MCF 10A (cell line): ENCODE results near the gene PCYOX1L. TPM values are rescaled to one million over a fixed set of nuclear protein-coding genes. Genes with fewer than 3 reads are reported as not detected.

Experiments used
- BruUV-seq: library from RNA; stranded (reverse); fragments of 400-500 nt; replicated peaks from 2 replicates; lab custom pipeline; 2021; lab: Mats Ljungman, UMichigan
- CTCF ChIA-PET: fragments of 300-600 bp; sonication (Branson Sonifier 250); formaldehyde crosslinking; extraction: SDS; loops from one replicate; lab custom pipeline; 2021; ENCODE audit warnings: antibody characterized with exemption, inconsistent platforms; lab: Yijun Ruan, JAX
- POLR2A ChIA-PET: fragments of 300-600, 350-650 bp; sonication (Branson Sonifier 250); formaldehyde crosslinking; extraction: SDS; loops from one replicate; lab custom pipeline; 2020; ENCODE audit warnings: antibody characterized with exemption, inconsistent platforms; lab: Yijun Ruan, JAX
- DNase-seq: peaks from one replicate; pipeline ENCODE4 v3.0.0-alpha.2; 2018; ENCODE audit not compliant: unreplicated experiment
- H3K27ac Mint-ChIP-seq: one replicate; pipeline ENCODE4 v1.8.0; 2022; ENCODE audit warnings: mild to moderate bottlenecking, low read depth, mixed read lengths; ENCODE audit not compliant: unreplicated experiment
- H3K27me3 Mint-ChIP-seq: one replicate; pipeline ENCODE4 v1.8.0; 2022; ENCODE audit warnings: mixed read lengths; ENCODE audit not compliant: insufficient read depth, unreplicated experiment
- H3K36me3 Mint-ChIP-seq: one replicate; pipeline ENCODE4 v1.8.0; 2022; ENCODE audit warnings: mild to moderate bottlenecking, moderate library complexity, mixed read lengths; ENCODE audit not compliant: insufficient read depth, unreplicated experiment
- H3K4me1 Mint-ChIP-seq: one replicate; pipeline ENCODE4 v1.8.0; 2022; ENCODE audit warnings: mixed read lengths; ENCODE audit not compliant: insufficient read depth, unreplicated experiment
- H3K4me3 Mint-ChIP-seq: one replicate; pipeline ENCODE4 v1.8.0; 2022; ENCODE audit warnings: mild to moderate bottlenecking, moderate library complexity, mixed read lengths; ENCODE audit not compliant: unreplicated experiment
- H3K9me3 Mint-ChIP-seq: one replicate; pipeline ENCODE4 v1.8.0; 2022; ENCODE audit warnings: mixed read lengths; ENCODE audit not compliant: unreplicated experiment
- intact Hi-C: fragments of 100-400 bp; cut with micrococcal nuclease; formaldehyde crosslinking; loops from 2 replicates; pipeline ENCODE4 v1.14.1; 2022
- total RNA-seq: library from RNA; stranded (reverse); gene quantifications from 2 replicates; pipeline ENCODE4 v1.2.3, GENCODE V29; 2022
- TF ChIP-seq, protein P1 (sequence below): fragments of 200-600 bp; IDR thresholded peaks from one replicate; pipeline ENCODE4 v1.8.0; 2022; ENCODE audit warnings: antibody characterized with exemption, mild to moderate bottlenecking; ENCODE audit not compliant: unreplicated experiment

Gene PCYOX1L
- total RNA-seq, 1 experiment from 2014 or later, result 7.7 TPM

DNA sequence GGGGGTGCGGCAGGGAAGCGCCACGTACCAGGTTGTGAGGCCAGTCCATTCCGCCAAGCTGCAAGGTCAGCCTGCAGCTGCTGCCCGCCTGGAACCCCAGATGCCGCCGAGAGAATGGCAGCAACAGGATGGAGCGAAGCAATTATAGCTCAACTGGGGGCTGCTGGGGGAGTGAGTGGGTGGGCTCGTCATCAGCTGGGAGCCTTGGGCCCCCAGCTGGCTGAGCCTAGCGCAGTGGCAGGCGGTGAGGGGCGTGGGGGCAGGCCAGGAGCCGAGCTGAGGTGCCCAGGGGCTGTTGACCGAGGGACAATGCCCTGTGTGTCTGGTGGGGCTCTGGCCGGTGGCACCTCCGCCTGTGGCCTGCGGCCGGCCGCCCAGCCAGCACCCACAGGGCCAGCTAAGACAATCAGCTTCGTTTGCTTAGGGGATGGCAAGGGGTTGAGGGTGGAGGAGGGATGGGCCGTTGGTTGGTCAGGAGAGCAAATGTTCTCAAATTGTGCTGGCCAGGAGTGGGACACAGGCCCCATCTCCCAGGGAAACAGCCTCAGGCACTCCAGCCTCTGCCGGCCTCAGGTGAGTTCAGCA, 21.4 kb downstream of the PCYOX1L start, which contains the start of gene IL17B:
Gene IL17B, minus strand, starts transcription at position 116 of the 585 bp plus-strand sequence. Its CDS starts 67 bp downstream, at position 49.
- no peaks in the 10 kb centered on the region for H3K27me3 Mint-ChIP-seq
- TF ChIP-seq, protein P1, sequence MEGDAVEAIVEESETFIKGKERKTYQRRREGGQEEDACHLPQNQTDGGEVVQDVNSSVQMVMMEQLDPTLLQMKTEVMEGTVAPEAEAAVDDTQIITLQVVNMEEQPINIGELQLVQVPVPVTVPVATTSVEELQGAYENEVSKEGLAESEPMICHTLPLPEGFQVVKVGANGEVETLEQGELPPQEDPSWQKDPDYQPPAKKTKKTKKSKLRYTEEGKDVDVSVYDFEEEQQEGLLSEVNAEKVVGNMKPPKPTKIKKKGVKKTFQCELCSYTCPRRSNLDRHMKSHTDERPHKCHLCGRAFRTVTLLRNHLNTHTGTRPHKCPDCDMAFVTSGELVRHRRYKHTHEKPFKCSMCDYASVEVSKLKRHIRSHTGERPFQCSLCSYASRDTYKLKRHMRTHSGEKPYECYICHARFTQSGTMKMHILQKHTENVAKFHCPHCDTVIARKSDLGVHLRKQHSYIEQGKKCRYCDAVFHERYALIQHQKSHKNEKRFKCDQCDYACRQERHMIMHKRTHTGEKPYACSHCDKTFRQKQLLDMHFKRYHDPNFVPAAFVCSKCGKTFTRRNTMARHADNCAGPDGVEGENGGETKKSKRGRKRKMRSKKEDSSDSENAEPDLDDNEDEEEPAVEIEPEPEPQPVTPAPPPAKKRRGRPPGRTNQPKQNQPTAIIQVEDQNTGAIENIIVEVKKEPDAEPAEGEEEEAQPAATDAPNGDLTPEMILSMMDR, result no peak
- no peak for DNase-seq
- BruUV-seq, result no TSS peak
- POLR2A ChIA-PET, result interaction anchor here (1.2 kb wide), 1 partner anchor 183 kb away, joined by 8 read pairs; no protein-coding TSS in a partner anchor
- no peak within 1 kb of the TSS for H3K4me3 Mint-ChIP-seq
- H3K27ac Mint-ChIP-seq, result no peak within 1 kb of the TSS
- CTCF ChIA-PET, result interaction anchor here (0.6 to 46.8 kb wide), 15 partner anchors 7 to 245 kb away, joined by 3 to 1231 read pairs (median 6); no protein-coding TSS in a partner anchor
- peaks cover 5% of the 10 kb centered on the region for H3K36me3 Mint-ChIP-seq
- no peaks in the 10 kb centered on the region for H3K4me1 Mint-ChIP-seq
- intact Hi-C loops, result no loop called here
- H3K9me3 Mint-ChIP-seq, result no peaks in the 10 kb centered on the region

DNA sequence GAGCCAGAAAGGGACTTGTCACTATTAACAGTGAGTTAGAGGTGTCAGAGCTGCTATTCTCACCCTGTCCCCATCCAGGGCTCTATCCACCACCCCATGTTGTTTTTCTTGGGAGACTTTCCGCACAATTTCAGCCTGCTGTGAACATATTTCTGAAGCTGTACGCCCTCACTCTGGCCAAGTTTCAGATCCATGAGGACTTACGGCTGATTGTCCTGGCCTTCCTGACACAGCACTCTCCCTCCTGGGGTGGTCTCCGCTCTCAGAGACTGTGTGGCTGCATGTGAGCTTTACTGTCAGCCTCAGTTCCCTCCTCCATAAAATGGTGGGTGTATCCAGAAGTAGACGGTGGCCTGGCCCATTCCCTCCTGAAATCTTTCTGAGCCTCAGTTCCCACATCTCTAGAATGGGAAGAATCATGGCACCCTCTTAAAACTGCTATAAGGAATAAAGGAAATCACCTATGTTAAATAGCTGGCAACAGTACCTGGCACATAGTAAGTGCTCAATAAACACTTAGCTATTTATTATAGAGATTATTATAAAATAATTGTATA, 22.1 kb downstream of the PCYOX1L start:
- Mint-ChIP-seq H3K27ac (no peak overlapping the region), H3K36me3 (peaks cover 5% of the 10 kb centered on the region), H3K4me1 (no peaks in the 10 kb centered on the region), H3K4me3 (no peak overlapping the region), H3K27me3 (no peaks in the 10 kb centered on the region), H3K9me3 (no peaks in the 10 kb centered on the region)
- ChIA-PET POLR2A (interaction anchor here (0.8 to 1.2 kb wide), 2 partner anchors 182 to 185 kb away, joined by 3 to 8 read pairs; no protein-coding TSS in a partner anchor), CTCF (interaction anchor here (0.5 to 46.8 kb wide), 21 partner anchors 8 to 728 kb away, joined by 3 to 1231 read pairs (median 5); partner anchors contain the start of genes CSNK1A1 and PCYOX1L)
- no peak for DNase-seq
- TF ChIP-seq, protein P1, result no peak
- BruUV-seq, result no TSS peak
- intact Hi-C loops, result loop anchor here (5.0 kb wide), 1 partner anchor 447 kb away; no protein-coding TSS in a partner anchor

DNA sequence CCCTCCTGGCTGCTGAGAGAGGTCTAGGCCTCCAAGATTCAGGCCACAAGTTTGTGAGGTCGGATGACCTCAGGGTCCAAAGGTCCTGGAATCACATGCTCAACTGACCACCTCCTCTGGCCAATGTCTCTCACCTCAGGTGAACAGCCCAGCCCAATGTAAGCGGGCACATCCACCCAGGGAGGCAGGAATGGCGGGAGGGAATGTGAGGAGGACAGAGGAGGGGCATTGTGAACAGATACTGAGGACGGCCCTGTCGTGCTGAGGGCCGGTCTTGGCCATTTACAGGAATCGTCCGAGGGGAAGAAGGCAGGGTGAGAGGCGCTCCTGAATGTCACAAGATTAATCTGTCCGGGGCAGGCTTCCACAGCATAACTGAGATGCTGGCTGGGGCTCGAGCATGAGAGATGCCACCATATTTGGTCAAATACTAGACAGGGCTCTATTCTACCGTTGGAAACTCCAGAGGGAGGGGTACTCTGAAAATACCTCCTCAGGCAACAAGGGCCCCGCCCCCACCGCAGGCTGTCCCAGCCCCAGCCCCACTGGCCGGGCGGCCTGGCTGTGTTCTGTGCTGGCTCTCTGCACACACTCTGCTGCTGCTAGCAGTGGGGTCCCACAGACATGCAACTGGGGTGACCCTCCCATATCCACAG, 22.7 kb downstream of the PCYOX1L start:
- Mint-ChIP-seq H3K4me3 (no peak overlapping the region), H3K9me3 (no peaks in the 10 kb centered on the region), H3K27ac (no peak overlapping the region), H3K27me3 (no peaks in the 10 kb centered on the region), H3K4me1 (no peaks in the 10 kb centered on the region), H3K36me3 (peaks cover 5% of the 10 kb centered on the region)
- DNase-seq, result no peak
- TF ChIP-seq, protein P1, result no peak
- no TSS peak for BruUV-seq
- intact Hi-C loops, result loop anchor here (5.0 kb wide), 1 partner anchor 447 kb away; no protein-coding TSS in a partner anchor
- CTCF ChIA-PET, result interaction anchor here (0.5 to 46.8 kb wide), 51 partner anchors 9 to 727 kb away, joined by 3 to 1231 read pairs (median 5); partner anchors contain the start of genes CSNK1A1, GRPEL2 and PCYOX1L
- POLR2A ChIA-PET, result interaction anchor here (0.8 to 2.2 kb wide), 3 partner anchors 182 to 185 kb away, joined by 3 to 12 read pairs (median 8); no protein-coding TSS in a partner anchor
